GM19463 (cell line): ENCODE results near the gene MDM4.
A peak's percentile ranks its signal among the peaks of the same experiment; 100 is the strongest.

Source experiments
- ATAC-seq: cut with Tn5 transposase; IDR thresholded peaks from one replicate; pipeline ENCODE4 v1.9.1; 2021; ENCODE audit warnings: mild to moderate bottlenecking, moderate library complexity; ENCODE audit not compliant: unreplicated experiment

The MDM4 gene

DNA sequence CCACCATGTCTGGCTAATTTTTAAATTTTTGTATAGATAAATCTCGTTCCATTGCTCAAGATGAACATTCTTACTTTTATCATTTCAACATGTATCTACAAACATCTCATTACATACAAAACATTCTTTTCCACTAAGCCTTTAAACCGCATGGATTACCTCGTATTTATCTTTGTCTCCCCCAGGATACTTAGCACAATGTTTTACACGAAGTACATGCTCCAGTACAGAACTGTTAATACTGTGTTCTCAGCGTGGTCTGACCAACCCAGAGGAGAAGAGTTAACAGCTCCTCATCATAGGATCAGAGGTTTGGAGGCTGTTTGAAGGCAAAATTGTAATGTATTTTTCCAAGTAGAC is 29.0 kb upstream of the MDM4 start:
- no peak for ATAC-seq

DNA sequence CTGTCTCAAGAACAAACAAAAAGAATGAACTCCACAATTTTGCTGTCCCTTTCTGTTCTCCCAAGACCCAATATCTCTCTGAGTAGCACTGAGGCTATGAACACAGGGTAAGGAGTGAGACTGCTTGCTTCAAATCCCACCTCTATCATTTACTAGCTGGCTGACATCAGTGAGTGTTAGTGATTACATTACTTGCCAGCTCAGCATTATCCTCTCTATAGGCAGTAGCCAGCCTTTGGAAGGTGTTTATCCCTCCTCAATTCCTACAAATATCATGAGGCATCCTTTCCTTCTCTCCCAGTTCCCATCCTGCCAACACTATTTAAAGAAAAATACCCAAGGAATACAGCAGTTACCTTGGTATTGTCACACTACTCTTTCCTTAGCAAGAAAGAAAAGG is 24.6 kb upstream of the MDM4 start:
- no peak for ATAC-seq

GRCh38 chr1:204493145-204493983 is 22.8 kb upstream of the MDM4 start:
- ATAC-seq, result no peak

- ATAC-seq, result peak; percentile 32
Measured at GRCh38 chr1:204493984-204494280, 22.3 kb upstream of the MDM4 start.

GRCh38 chr1:204494281-204495077 is 21.7 kb upstream of the MDM4 start, which contains the start of gene PIK3C2B:
Gene PIK3C2B (minus strand): TSS chr1:204494805. CDS start chr1:204469802, 25,003 bp downstream.
- peak; percentile 79 for ATAC-seq

- peak; percentile 36 for ATAC-seq
Measured at GRCh38 chr1:204495078-204495753, 21.0 kb upstream of the MDM4 start.

DNA sequence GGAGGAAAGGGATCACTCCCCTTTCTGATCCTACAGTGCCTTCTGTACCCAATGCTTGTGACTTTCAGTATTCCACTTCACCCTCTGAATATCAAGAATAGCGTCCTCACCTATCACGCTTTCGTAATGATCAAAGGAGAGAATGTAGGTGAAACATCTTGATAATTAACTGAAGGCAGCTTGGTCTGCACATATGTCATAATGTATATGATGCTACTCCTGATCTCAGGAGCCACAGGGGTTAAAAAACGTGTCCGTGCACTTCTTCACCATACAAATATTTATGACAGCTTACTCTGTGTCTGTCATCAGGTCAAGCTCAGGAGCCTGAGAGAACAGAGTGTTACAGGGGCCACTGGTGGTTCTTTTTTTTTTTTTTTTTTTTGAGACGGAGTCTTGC is 20.4 kb upstream of the MDM4 start:
- ATAC-seq, result no peak

DNA sequence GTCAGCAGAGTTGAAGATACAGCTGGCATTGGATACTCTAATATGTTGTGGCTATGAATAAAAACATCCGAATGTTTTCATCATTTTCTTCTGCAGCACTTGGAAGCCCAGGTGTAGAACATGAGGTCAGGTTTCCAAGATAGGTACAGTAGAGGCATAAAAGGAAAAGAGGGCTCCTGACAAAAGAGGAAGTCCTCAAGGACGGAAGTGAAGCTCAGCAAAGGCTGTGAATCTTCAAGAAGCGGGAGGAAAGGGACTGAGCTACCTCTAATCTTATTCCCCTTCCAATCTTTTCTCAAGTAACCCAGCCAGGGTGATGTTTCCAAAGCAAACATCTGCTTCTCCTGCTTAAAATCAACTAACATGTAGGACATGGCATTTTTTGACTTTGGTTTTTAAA is 17.2 kb upstream of the MDM4 start:
- no peak for ATAC-seq

DNA sequence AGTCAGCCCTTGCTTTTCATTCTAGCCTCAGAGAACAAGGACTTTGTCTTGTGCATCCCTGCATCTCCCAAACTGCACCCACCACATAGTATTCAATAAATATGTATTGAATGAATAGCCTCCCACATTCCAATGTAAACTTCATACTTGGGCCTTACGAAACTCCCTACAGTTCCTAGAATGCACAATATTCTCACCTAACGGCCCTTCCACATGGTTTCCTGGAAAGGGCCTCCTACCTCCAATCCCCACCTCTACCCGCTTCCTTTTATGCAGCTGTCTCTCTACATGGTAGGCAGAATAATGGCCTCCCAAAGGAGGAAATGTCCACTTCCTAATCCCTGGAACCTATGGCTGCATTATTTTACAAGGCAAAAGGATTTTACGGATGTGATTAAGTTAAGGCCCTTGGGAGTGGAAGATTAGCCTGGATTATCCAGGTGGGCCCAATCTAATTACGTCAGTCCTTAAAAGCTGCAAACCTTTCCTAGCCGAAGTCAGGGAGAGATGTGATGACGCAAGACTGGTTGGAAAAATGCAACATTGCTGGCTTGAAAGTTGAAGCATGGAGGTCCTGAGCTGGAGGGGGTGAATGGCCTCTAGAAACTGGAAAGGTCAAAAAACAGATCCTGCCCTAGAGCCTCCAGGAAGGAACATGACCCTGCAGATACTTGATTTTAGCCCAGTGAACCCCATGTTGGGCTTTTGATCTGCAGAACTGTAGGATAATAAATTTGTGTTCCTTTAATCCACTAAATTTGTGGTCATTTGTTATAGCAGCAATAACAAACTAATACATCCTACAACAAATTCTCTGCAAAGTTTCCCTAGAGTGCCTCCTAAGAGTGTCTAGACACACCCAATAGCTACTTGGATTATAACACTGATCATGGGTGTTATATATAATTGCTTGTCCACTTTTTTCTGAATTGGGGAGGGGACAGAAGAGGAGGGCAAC is 16.4 kb upstream of the MDM4 start:
- ATAC-seq, result no peak

GRCh38 chr1:204502241-204502640 is 14.0 kb upstream of the MDM4 start:
- no peak for ATAC-seq

DNA sequence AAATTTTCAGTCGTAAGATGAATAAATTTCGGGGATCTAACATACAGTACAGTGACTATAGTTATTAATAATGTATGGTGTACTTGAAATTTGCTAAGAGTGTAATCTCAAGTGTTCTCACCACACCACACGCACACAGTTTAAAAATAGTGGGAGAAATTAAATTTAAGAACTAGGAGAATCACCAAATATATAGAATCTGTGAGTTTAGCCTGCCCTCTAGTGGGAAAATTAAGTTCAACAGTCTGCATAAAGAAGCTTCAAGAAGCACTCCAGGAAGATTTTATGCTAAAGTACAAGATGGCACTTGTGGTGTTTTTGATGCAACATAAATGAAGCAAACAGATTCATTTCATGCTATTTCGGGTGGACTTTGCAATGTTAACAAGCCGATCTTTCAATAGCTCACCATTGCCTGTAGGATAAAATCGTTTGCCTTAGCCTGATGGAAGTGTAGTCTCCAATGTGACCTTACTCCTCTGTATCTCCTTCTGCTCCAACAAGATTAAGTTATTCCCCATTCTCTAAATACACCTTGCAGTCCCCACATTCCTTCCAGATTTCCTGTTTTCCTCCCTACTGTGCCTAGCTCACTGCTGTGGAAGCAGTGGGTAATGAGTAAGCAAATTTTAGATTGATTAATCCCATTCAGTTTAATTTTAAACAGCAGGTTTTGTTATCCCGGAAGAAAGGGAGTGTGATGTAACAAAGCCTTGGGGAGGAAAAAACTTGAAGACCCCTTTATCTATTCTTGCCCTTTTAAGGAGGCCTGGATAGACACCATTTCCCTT is 12.9 kb upstream of the MDM4 start:
- no peak for ATAC-seq

- no peak for ATAC-seq
Measured at GRCh38 chr1:204503913-204504519, 12.2 kb upstream of the MDM4 start.

- no peak for ATAC-seq
Measured at GRCh38 chr1:204505674-204506200, 10.5 kb upstream of the MDM4 start.

DNA sequence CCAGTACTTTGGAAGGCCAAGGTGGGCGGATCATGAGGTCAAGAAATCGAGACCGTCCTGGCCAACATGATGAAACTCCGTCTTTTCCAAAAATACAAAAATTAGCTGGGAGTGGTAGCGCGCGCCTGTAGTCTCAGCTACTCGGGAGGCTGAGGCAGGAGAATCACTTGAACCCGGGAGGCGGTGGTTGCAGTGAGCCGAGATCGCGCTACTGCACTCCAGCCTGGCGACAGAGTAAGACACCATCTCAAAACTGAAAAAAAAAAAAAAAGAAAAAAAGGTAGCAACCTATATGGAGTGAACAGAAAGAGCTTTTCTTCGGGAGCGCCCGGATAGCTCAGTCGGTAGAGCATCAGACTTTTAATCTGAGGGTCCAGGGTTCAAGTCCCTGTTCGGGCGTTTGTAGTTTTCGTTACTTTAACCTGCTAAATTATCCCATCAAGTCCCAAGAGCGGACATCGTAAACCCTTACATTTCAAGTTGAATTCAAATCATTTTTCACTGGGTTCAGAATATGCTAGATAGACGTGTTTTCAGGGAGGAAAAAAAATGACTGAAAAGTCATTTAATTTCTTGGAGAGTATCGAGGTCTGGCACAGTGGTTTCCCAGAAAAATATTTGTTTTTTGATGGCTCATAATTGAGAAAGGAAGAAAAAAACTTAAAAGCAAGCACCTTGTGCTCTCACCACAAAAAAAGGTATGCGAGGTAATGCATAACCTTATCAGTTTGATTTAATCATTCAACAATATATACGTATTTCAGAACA is 9.8 kb upstream of the MDM4 start:
- peak; percentile 78 for ATAC-seq

- peak; percentile 56 for ATAC-seq
Measured at GRCh38 chr1:204506969-204507316, 9.3 kb upstream of the MDM4 start.

GRCh38 chr1:204507317-204508105 is 8.7 kb upstream of the MDM4 start:
- ATAC-seq, result no peak

GRCh38 chr1:204509186-204509635 is 7.0 kb upstream of the MDM4 start:
- ATAC-seq, result no peak

DNA sequence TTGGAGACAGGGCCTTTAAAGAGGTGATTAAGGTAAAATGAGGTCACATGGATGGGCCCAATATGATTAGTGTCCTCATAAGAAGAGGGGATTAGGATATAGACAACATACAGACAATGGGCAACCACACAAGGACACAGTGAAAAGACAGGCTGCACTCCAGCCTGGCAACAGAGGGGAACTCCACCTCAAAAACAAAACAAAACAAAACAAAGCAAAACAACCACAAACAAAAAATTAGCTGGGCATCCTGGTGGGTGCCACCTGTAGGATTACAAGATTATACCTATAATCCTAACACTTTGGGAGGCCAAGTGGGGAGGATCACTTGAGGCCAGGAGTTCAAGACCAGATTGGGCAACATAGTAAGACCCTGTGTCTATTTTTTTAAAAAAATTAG is 4.8 kb upstream of the MDM4 start:
- no peak for ATAC-seq
